Measurements from ENCODE around the gene HEBP1. TPM values are rescaled to one million over a fixed set of nuclear protein-coding genes. Genes with fewer than 3 reads are reported as not detected.

Gene HEBP1, protein sequence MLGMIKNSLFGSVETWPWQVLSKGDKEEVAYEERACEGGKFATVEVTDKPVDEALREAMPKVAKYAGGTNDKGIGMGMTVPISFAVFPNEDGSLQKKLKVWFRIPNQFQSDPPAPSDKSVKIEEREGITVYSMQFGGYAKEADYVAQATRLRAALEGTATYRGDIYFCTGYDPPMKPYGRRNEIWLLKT
- 29.4 and 29.8 TPM in 2 replicates for total RNA-seq

DNA sequence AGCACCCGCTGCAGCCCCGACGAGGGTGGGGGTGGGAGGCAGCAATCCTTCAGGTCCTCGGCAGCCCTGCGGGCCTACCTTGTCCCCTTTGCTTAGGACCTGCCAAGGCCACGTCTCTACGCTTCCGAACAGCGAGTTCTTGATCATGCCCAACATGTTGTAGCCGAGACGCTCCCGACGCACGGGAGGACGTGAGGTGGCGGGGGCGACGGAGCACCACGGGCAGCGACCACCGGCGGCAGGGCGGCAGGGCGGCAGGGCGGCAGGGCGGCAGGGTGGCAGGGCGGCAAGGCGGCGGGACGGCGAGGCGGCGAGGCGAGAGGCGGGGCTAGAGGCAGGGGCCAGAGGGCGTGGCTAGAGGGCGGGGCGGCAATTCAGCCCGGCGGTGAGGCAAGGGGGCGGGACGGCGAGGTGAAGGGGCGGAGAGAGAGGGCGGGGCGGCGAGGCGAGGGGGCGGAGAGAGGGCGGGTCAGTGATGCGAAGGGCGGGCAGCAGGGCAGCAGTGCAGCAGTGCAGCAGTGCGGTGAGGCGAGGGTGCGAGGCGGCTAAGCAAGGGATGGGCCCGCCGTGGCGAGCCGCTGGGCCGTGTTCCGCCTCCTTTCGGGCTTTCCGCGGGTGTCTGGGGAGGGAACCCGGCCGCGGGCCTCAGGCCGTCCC is at the start of gene HEBP1:
Gene HEBP1, minus strand, starts transcription at position 307 of the 657 bp plus-strand sequence. Its CDS starts 151 bp downstream, at position 156.

DNA sequence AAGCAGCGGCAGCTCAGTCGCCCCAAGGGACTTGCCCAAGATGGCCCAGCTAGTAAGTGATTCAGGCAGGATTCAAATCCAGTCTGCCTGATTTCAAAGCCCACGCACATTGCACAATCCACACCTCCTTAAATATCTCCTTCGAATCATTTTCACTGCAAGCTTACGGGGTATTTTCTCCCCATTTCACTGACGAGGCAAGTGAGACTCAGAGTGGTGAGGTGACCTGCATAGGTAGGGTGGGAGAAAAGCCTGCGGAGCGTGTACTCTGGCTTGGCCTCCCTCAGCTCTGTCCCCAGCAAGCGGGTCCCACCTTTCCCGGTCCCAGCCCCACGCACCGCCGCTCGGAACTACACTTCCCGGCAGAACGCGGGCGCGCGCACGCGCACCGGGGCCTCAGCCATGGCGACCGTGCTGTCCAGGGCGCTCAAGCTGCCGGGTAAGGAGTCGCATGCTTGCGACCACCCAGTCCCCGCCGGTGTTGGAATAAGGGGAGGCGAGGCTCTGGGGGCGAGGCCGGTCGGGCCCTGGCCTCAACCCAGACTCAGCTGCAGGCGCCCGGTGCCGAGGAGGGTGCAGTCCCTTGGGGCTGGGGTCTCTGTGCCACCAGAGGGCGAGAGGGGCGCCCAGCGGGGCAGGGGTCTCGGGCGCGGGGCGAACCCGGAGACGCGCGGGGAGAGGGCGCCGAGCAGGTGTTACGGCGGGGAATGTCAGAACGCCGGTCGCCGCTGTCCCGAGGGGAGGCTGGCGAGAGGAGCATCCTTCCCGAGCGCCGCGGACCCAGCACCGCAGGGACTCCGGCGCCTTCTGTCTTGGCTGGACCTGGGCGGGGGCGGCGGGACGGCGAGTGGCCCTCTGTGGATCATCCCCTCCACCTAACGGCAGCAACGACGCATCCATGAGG is 44.2 kb upstream of the HEBP1 start, which contains the start of gene FAM234B:
Gene FAM234B, plus strand, starts transcription at position 380 of the 904 bp plus-strand sequence. Its CDS starts 23 bp downstream, at position 403.

DNA sequence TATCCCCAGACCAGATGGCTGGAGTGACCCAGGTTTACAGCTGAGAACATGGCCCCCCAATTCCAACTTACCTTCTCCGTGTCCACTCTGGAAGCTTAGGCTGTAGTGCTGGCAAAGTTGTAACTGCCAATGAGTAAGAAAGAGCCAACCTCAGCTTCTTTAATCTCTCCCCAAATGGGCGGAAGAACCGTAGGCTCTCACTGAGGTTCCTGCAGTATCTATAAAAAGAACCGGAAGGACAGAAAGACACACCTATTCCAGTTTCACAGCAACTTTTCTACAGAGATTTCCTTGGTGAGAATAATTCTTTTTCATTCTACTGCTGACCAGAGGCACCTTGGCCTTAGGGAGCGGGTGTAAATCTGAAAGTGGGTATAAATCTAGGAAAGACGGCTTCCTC is 48.0 kb downstream of the HEBP1 start, which contains the start of gene GPRC5D:
Gene GPRC5D, minus strand, starts transcription at position 135 of the 400 bp plus-strand sequence. CDS start 1,786 bp downstream, outside the sequence.

Other genes with a start within 250 kb of the HEBP1 start
- gene APOLD1, start 214.6 kb downstream of the HEBP1 start, total RNA-seq: 2.6 and 13.7 TPM in 2 replicates
- 52.3 and 71.0 TPM in 2 replicates for gene DDX47, start 186.9 kb downstream of the HEBP1 start, total RNA-seq
- gene GPRC5A, start 108.7 kb downstream of the HEBP1 start, total RNA-seq: 3.1 and 10.3 TPM in 2 replicates
- 0.15 TPM in 1 of 2 replicates, not detected in the other for gene GPRC5D, start 48.1 kb downstream of the HEBP1 start, total RNA-seq
- 8.3 and 10.8 TPM in 2 replicates for gene FAM234B, start 44.1 kb upstream of the HEBP1 start, total RNA-seq
- 0.44 and 0.66 TPM in 2 replicates for gene GSG1, start 103.4 kb upstream of the HEBP1 start, total RNA-seq
- 84.7 and 237 TPM in 2 replicates for gene EMP1, start 196.5 kb upstream of the HEBP1 start, total RNA-seq